Measurements from ENCODE around the gene VAPB.
"Not testable (repeated sequence)": the region's sequence is repeated elsewhere in the genome, so short reads cannot be mapped to it uniquely, and the experiment has no call there.

The VAPB gene

GRCh38 chr20:58418949-58419748 lies 30.1 kb downstream of the VAPB start:
- no peak for TF ChIP-seq CTCF (IDR thresholded peaks at IDR 0.05; ENCODE audit: low read depth, low read length)
- DNase-seq (ENCODE audit: extremely low read depth, low read depth) = no peak

GRCh38 chr20:58420798-58421496 lies 31.9 kb downstream of the VAPB start:
- no peak for TF ChIP-seq CTCF (IDR thresholded peaks at IDR 0.05; ENCODE audit: low read depth, low read length)

GRCh38 chr20:58421497-58421850 lies 32.4 kb downstream of the VAPB start:
- no peak for DNase-seq (ENCODE audit: extremely low read depth, low read depth)
- no peak for TF ChIP-seq CTCF (IDR thresholded peaks at IDR 0.05; ENCODE audit: low read depth, low read length)

More at GRCh38 chr20:58420798-58421496, 31.9 kb downstream of the VAPB start:
- DNase-seq (ENCODE audit: extremely low read depth, low read depth) = no peak

GRCh38 chr20:58424218-58424969 lies 35.4 kb downstream of the VAPB start:
- no peak for TF ChIP-seq CTCF (IDR thresholded peaks at IDR 0.05; ENCODE audit: low read depth, low read length)
- no peak for DNase-seq (ENCODE audit: extremely low read depth, low read depth)

- DNase-seq (ENCODE audit: extremely low read depth, low read depth) = not testable (repeated sequence)
Measured at GRCh38 chr20:58427571-58427970, 38.5 kb downstream of the VAPB start.

GRCh38 chr20:58428364-58428763 lies 39.3 kb downstream of the VAPB start:
- no peak for TF ChIP-seq CTCF (IDR thresholded peaks at IDR 0.05; ENCODE audit: low read depth, low read length)

GRCh38 chr20:58429303-58429702 lies 40.3 kb downstream of the VAPB start:
- DNase-seq (ENCODE audit: extremely low read depth, low read depth) = no peak
- no peak for TF ChIP-seq CTCF (IDR thresholded peaks at IDR 0.05; ENCODE audit: low read depth, low read length)

More at GRCh38 chr20:58428364-58428763, 39.3 kb downstream of the VAPB start:
- no peak for DNase-seq (ENCODE audit: extremely low read depth, low read depth)

Measured in AG09319 (cell line).